HG03378 (cell line): ENCODE results near the gene APOC1.
"Not testable (repeated sequence)": the region's sequence is repeated elsewhere in the genome, so short reads cannot be mapped to it uniquely, and the experiment has no call there.

Source experiments
- ATAC-seq: cut with Tn5 transposase; IDR thresholded peaks from one replicate; pipeline ENCODE4 v1.9.1; 2021; ENCODE audit warnings: mild to moderate bottlenecking, moderate library complexity; ENCODE audit not compliant: unreplicated experiment

APOC1 gene

DNA sequence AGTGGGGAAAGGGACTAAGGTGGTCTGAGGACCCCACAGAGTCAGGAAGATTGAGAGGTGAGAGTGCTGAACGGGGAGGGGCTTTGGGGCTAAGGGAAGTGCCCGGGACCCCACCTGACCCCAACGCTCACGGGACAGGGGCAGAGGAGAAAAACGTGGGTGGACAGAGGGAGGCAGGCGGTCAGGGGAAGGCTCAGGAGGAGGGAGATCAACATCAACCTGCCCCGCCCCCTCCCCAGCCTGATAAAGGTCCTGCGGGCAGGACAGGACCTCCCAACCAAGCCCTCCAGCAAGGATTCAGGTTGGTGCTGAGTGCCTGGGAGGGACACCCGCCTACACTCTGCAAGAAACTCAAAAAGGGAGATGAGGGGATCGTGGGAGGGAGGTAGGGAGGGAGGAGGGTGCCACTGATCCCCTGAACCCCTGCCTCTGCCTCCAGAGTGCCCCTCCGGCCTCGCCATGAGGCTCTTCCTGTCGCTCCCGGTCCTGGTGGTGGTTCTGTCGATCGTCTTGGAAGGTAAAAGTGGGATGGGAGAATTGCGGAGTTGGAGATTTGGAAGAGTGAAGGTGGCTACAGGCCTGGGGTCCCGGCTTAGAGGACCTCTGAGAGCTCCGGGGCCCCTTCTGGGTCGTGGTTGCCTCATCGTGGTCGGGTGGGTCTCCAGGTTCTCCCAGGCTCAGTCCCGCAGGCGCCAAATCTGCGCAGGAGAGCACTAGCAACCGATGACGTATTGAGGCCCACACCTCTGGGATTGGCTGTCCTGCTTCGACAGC lies at the start of gene APOC1:
Gene APOC1 (plus strand): TSS at position 176 of the 774 bp plus-strand sequence. CDS start 284 bp downstream, at position 460.
- ATAC-seq: peak; percentile 82

DNA sequence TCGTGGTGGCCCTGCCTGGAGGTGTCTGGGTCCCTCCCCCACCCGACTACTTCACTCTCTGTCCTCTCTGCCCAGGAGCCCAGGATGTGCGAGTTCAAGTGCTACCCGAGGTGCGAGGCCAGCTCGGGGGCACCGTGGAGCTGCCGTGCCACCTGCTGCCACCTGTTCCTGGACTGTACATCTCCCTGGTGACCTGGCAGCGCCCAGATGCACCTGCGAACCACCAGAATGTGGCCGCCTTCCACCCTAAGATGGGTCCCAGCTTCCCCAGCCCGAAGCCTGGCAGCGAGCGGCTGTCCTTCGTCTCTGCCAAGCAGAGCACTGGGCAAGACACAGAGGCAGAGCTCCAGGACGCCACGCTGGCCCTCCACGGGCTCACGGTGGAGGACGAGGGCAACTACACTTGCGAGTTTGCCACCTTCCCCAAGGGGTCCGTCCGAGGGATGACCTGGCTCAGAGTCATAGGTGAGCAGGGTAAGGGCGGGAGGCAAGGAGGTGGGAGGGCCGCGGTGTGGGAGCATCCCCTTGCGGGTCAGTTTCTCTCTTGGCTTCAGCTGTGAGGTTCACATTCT lies 49.1 kb upstream of the APOC1 start:
- ATAC-seq: no peak

DNA sequence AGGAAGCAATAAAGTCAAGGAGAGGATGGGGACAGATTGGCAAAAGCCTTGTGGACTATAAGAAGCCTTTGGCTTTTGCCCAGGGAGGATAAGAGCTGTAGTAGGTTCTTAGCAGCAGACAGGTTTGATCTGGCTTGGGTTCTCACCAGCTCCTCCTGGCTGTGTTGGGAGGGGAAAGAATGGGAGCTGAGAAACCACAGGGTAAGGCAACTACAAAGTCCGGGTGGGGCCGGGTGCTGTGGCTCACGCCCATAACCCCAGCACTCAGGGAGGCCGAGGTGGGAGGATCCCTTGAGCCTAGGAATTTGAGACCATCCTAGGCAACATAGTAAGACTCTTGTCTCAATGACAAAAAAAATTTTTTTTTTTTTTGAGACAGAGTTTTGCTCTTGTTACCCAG lies 47.7 kb upstream of the APOC1 start:
- ATAC-seq: no peak

DNA sequence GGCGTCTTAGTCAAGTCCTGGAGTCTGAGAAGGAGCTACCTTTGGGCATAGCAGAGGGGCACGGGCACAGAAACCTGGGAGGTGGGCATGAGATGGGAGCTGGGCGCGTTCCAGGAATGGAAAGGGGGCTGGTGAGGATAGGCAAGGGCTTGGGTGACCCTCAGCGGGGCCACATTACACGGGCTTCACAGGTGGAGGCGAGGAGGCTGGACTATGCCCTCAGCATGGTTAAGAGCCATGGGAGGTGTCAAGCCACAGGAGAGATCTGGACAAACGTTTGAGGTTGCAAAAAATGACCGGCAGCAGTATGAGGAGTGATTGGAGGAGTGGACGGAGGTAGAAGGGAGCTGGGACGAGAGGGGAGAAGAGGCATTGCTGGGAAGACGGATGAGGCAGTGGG lies 46.8 kb upstream of the APOC1 start:
- ATAC-seq: no peak

DNA sequence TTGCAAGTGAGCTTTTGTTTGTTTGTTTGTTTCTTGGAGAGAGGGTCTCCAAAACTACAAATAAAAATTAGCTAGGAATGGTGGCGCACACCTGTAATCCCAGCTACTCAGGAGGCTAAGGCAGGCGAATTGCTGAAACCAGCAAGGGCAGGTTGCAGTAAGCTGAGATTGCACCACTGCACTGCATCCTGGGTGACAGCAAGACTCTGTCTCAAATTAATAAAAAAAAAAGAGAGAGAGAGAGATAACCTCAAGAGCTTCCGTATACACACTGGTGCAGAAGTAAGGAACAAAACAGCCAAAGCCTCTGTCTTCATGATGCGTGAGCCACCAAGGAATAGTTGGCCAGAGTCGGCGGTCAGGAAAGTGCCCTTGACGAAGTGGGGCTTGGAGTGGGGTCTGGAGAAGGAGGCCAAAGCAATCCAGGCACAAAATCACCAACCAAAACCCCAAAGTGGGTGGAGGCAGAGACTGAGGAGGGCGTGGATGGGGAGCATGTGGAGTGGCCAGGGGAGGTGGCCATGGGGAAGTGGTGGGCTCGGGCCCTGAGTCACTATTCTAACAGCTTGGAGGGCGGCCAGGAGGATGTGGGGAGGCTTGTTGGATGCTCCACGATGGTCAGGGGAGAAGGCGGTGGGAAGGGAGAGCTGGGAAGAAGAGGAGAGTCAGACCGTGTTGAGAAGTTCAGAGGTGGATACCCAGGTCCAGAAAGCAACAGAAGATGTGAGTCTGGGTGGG lies 44.5 kb upstream of the APOC1 start:
- ATAC-seq: no peak

DNA sequence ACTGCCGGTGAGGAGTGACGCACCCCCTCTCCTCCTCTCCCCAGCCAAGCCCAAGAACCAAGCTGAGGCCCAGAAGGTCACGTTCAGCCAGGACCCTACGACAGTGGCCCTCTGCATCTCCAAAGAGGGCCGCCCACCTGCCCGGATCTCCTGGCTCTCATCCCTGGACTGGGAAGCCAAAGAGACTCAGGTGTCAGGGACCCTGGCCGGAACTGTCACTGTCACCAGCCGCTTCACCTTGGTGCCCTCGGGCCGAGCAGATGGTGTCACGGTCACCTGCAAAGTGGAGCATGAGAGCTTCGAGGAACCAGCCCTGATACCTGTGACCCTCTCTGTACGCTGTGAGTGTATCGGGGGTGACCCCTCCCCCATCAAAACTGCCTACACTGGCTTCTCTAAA lies 42.6 kb upstream of the APOC1 start:
- no peak for ATAC-seq

DNA sequence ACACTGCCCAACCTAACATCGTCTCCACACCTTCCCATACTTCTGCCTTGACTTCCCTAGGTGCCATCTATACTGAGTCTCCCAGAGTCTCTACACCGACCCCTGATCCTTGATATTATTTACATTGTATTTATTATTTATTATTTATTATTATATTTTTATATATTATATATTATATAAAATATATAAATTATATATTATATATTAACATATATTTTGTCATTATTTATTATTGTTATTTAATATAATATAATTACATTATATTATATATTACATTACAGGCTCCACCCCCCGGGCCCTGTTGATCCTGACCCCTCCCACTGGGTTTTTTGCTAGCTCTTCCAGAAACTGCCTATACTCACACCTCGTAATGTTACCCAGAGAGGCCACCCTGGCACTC lies 41.7 kb upstream of the APOC1 start:
- no peak for ATAC-seq

DNA sequence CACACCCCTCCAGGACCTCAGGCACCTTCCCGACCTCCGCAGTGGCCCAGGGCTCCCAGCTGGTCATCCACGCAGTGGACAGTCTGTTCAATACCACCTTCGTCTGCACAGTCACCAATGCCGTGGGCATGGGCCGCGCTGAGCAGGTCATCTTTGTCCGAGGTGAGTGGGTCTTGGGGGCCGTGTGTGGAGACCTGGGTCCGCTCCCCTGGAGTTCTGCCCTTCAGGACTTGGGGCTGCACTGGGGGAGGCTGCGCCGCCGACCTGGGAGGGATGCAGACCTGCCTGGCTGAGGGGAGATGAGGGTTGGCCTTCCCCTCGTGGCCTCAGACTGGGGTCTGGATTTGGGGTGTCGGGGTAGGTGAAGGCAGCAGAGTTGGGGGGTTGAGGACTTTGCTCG lies 40.1 kb upstream of the APOC1 start:
- ATAC-seq: no peak

DNA sequence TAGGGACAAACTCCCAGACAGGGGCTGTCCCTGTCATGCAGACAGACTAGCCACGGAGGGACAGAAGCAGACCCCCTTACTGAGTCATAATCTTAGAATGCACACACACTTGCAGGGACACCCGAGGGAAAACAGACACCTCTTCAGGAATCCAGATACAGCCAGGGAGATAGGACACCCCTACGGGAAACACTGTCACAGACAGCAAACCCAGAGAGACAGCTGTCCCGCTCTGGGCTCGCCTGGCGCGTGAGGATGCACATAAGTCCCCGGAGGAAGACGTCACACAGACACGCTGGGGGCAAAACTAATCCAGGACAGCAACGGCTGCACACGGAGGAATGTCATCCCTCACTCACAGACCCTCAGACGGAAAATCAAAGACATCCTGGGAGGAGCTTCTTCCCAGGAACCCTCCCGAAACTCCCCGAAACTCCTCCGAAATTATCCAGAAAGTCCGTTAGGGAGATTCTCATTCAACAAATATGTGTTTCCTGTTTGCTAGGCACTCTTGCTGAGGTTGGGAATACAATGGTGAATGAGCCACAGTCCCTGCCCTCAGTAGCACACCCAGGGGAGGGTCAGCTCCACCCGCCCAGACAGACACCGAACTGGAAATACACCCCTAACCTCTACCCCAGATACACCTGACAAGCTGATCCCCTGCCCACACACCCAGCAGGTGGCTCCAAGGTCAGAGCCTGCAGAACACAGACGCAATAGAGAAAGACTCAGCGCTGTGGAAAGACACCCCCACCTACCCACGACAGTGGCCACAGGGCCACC lies 38.5 kb upstream of the APOC1 start:
- no peak for ATAC-seq

DNA sequence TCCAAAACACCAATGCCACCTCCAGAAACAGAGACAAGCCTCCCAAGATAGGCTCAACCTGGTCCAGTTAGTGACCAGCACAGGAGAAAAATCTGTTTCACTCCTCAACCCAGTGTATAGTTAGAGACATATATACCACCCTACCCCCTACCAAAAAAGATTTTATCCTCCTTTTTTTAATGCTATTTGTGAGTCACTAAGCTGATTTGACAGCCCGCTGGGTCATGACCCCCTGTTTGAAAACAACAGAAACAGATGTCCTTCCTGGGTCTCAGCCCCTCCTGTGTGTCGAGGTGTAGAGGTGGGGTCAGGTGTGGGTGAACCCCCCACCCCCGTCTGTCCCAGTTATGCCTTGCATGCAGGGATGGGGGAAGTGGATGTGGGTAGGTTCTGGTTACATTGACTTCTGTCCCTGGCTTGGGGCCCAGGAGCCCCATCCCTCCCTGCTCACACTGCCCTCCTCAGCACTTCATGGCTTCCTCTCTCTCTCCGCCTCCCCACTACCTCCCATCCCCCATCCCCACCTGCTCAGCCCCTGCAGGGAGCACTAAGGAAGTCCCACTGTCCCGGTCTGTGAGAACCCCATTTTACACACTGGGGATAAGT lies 37.4 kb upstream of the APOC1 start:
- ATAC-seq: no peak

DNA sequence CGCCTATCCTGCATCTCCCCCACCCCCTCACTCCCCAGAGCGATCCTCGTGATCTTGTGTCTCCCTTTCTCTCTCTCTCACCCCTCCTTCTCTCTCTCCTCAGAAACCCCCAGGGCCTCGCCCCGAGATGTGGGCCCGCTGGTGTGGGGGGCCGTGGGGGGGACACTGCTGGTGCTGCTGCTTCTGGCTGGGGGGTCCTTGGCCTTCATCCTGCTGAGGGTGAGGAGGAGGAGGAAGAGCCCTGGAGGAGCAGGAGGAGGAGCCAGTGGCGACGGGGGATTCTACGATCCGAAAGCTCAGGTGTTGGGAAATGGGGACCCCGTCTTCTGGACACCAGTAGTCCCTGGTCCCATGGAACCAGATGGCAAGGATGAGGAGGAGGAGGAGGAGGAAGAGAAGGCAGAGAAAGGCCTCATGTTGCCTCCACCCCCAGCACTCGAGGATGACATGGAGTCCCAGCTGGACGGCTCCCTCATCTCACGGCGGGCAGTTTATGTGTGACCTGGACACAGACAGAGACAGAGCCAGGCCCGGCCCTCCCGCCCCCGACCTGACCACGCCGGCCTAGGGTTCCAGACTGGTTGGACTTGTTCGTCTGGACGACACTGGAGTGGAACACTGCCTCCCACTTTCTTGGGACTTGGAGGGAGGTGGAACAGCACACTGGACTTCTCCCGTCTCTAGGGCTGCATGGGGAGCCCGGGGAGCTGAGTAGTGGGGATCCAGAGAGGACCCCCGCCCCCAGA lies 36.1 kb upstream of the APOC1 start:
- ATAC-seq: no peak

DNA sequence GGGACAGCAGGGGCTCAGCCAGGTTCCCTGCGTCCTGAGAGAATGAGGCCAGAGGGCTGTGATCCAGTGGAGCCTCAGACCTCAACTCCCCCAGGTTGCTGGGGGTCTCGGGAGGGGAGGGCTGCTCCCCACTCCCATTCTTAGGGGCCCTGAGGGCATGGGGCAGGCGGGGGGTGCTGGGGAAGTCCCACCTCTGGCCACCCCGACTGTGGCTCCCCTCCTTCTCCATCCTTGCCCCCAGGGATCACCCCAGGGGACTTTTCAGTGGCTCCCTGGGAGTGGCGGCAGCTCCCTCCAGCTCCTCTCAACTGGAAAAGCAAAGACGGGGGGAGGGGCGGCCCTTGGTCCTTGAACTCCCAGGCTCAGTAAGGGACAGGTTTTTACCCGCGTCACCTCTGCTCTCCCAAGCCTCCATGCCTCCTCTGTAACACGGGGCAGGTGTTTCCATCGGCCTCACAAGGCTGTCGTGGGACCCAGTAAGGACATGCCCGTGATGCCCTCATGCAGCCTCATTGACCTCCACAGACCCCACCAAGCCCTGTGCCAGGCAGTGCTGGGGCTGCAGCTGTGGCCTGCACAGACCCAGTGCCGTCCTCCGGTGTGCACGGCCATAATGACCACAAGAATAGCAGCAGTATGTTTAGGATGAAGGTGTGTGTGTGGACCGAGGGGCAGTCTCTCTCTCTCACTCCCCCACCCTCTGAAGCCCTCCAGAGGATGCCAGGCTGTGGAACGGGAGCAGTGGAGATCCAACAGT lies 34.9 kb upstream of the APOC1 start:
- no peak for ATAC-seq

DNA sequence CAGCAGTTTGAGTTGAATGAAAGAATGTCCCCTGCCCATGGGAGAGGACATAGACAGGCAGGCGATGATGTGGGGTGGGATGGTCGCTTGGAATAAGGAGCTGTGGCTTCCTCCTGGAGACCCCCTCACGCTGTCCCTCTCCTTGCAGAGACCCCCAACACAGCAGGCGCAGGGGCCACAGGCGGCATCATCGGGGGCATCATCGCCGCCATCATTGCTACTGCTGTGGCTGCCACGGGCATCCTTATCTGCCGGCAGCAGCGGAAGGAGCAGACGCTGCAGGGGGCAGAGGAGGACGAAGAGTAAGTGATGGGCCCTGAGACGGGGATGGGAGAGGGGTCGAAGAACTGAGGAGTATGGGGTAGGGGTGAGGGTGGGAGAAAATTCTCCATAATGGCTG lies 32.3 kb upstream of the APOC1 start:
- no peak for ATAC-seq

DNA sequence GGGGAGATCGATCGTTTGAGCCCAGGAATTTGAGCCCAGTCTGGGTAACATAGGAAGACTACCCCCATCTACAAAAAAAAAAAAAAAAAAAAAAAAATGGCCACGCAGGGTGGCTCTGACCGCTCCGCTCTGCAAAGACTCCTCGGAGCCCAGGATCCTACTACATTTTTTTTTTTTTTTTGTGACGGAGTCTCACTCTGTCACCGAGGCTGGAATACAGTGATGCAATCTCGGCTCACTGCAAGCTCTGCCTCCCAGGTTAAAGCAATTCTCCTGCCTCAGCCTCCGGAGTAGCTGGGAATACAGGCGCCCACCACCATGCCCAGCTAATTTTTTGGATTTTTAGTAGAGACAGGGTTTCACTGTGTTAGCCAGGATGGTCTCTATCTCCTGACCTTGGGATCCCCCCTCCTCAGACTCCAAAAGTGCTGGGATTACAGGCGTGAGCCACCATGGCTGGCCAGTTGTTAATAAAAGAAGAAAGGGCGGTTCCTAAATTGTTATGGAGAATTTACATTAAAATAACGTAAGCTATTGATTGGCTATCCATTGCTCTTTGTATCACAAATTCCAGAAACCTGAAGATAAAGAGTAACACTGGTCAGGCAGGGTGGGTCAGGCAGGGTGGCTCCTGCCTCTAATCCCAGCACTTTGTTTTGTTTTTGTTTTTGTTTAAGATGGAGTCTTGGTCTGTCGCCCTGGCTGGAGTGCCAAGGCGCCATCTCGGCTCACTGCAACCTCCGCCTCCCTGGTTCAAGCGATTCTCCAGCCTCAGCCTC lies 31.6 kb upstream of the APOC1 start:
- ATAC-seq: not testable (repeated sequence)

DNA sequence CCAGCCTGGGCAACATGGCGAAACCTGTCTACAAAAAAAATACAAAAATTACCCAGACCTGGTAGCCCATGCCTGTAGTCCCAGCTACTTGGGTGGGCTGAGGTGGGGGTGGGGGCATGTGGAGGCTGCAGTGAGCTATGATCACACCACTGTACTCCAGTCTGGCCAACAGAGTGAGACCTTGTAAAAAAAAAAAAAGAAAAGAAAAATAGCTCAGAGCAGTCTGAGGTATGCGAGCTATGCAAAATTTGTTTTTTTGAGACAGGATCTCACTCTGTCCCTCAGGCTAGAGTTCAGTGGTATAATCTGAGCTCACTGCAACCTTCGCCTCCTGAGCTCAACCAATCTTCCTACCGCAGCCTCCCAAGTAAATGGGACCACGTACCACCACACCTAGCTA lies 30.5 kb upstream of the APOC1 start:
- ATAC-seq: no peak

DNA sequence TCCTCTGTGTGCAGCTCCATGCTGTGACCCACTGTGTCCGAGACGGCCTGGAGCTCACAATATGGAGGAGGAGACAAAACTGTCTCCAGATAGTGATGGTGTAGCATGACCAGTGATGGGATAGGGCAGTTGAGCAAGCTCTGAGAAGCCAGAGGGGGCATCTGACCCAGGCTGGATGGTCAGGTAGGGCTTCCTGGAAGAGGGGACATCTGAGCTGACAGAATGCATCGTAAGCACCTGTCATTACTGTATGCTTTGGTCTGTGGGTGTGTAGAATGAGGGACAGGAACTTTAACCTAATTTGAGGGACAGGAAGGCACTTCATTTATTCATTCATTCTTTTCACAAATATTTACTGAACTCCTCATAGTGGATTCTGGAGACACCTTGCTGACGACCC lies 29.8 kb upstream of the APOC1 start:
- no peak for ATAC-seq

DNA sequence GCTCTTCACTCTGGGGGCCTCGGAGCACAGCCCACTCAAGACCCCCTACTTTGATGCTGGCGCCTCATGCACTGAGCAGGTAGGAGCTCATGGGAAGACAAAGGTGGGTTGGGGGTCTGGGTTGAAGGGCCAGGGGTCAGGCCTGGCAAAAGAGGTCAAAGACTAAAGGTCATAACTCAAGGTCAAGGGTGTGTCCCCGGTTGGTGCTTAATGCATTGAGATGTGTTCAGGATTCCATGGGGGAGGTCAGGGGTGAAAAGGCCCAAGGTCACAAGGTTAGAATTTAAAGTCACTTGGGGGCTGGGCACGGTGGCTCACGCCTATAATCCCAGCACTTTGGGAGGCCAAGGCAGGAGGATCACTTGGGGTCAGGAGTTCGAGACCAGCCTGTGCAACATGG lies 28.3 kb upstream of the APOC1 start:
- ATAC-seq: no peak

DNA sequence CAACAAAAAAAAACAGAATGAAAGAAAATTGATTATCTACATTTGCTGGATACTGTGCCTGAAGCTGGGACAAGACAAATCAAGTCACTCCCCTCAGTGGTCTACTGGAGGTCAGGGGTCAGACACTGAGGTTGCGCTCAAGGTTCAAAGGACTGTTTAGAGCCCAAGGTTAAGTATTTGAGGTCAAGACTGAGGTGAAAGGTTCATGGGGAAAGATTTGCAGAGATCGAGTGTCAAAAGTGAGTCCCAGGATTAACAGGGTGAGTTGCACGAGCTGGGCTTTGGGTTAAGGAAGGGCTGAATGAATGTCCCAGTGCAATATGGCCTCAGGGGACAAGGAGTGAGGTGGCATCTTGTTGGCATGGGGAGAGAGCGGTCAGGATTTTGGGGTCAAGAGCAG lies 26.8 kb upstream of the APOC1 start:
- no peak for ATAC-seq

DNA sequence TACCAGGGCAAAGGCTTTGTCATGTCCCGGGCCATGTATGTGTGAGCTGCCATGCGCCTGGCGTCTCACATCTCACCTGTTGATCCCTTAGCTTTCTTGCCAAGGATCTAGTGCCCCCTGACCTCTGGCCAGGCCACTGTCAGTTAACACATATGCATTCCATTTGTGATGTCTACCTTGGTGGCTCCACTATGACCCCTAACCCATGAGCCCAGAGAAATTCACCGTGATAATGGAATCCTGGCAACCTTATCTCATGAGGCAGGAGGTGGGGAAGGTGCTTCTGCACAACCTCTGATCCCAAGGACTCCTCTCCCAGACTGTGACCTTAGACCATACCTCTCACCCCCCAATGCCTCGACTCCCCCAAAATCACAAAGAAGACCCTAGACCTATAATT lies 26.1 kb upstream of the APOC1 start:
- ATAC-seq: not testable (repeated sequence)
